ENCODE measurements around the gene KRTAP10-8.
"Not testable (repeated sequence)": the region's sequence is repeated elsewhere in the genome, so short reads cannot be mapped to it uniquely, and the experiment has no call there.

Gene KRTAP10-8, protein sequence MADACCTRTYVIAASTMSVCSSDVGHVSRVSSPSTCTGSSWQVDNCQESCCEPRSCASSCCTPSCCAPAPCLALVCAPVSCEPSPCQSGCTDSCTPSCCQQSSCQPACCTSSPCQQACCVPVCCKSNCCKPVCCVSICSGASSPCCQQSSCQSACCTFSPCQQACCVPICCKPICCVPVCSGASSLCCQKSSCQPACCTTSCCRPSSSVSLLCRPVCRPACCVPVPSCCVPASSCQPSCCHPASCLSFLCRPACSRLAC

DNA sequence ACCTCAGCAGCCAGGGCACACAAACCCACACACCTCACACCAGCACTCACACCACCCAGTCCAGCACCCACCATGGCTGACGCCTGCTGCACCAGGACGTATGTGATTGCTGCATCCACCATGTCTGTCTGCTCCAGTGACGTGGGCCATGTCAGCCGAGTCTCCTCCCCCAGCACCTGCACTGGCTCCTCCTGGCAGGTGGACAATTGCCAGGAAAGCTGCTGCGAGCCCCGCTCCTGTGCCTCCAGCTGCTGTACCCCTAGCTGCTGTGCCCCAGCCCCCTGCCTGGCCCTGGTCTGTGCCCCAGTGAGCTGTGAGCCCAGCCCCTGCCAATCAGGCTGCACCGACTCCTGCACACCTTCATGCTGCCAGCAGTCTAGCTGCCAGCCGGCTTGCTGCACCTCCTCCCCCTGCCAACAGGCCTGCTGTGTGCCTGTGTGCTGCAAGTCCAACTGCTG lies at the start of gene KRTAP10-8:
Gene KRTAP10-8 (plus strand): TSS at position 51 of the 458 bp plus-strand sequence. CDS start 22 bp downstream, at position 73.
- DNase-seq = no peak

DNA sequence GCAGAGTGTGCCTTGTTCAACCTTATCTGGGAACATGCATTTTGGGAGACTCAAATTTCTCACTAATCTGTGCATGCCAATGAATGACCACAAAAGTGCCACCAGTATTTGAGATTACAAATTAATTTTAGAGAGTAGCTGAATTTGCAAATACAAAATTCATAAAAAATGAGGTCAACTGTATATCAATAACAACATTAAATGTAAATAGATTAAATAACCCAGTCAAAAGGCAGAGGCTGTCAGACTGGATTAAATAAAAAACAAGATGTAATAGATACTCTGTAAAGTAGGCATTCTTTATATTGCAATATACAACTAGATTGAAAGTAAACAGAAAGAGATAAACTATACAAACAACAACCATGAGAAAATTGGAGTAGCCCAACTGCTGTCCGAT lies 47.8 kb upstream of the KRTAP10-8 start:
- no peak for DNase-seq

DNA sequence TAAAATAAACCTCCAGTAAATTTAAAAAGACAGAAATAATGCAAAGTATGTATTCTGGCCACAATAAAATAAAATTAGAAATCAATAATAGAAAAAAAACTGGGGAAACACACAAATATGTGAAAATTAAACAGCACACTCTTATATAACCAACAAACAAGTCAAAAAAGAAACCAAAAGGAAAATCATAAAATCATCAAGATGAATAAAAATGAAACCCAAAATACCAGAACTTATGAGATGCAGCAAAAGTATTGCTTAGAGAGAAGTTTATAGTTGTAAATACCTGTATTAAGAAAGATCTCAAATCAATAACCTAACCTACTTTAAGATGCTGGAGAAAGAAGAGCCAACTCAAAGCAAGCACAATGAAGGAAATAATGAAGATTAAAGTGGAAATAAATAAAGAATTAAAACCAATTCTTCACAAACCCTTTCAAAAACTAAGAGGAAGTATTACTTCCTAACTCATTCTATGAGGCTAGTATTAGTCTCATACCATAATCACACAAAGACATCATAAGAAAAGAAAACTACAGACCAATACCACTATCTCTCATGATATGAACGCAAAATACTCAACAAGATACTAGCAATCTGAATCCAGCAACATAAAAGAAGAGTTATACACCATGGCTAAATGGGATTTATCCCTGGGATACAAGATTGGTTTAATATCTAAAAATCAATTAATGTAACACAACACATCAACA lies 46.8 kb upstream of the KRTAP10-8 start:
- DNase-seq = no peak

DNA sequence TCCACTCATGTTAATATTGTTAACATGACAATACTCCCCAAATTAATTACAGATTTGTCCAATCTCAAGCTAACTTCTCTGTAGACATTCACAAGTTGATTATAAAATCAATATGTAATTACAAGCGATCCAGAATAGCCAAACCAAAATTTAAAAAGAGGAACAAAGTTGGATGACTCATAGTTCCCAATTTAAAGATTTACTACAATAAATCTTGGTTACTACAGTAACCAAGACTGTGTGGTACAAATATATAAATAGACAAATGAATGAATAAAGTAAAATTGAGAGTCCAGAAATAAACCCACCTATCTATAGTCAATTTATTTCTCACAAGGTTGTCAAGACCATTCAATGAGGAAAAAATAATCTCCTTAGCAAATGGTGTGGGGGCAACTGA lies 45.5 kb upstream of the KRTAP10-8 start:
- DNase-seq = no peak

- no peak for DNase-seq
Observed at GRCh38 chr21:44567481-44568171, 44.3 kb upstream of the KRTAP10-8 start.

- DNase-seq = no peak
Observed at GRCh38 chr21:44568261-44568660, 43.6 kb upstream of the KRTAP10-8 start.

DNA sequence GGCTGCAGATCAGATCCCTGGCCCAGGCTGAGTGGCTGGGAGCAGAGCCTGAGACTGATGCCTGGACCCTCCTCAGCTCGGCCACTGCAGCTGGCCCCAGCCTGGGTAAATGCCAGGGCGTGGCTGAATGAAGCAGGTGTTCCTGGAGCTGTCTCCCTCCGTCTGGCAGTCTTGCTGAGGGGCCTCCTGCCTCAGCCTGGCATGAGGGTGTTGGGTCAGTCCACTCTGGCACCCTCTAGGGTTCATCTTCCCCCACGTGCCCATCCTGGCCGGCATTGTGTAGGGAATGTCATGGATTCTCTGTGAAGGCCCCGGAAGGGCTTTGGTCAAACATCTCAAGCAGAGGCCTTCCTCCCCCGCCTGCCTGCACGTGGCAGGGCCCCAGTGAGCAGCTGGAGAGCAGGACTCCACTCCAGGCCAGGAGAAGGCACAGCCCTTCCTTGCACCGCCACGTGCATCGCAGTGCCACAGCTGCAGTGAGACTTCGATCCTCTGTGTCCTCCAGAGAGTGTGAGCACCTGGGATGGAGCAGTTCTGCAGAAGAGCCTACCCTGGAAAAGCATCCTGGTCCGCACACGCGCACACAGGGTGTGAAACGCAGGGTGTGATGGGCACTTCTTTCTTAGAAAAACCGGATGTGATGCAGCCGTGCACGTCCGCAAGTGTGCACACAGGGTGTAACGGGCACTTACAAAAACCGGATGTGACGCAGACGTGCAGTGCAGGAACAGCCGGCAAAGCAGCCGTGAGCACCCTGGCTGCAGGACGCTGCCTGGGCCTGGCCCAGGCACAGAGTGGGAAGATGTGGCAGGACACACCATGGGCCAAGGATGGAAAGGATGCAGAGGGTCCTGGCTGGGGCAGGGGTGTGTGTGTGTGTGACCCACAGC lies 43.0 kb upstream of the KRTAP10-8 start:
- no peak for DNase-seq

DNA sequence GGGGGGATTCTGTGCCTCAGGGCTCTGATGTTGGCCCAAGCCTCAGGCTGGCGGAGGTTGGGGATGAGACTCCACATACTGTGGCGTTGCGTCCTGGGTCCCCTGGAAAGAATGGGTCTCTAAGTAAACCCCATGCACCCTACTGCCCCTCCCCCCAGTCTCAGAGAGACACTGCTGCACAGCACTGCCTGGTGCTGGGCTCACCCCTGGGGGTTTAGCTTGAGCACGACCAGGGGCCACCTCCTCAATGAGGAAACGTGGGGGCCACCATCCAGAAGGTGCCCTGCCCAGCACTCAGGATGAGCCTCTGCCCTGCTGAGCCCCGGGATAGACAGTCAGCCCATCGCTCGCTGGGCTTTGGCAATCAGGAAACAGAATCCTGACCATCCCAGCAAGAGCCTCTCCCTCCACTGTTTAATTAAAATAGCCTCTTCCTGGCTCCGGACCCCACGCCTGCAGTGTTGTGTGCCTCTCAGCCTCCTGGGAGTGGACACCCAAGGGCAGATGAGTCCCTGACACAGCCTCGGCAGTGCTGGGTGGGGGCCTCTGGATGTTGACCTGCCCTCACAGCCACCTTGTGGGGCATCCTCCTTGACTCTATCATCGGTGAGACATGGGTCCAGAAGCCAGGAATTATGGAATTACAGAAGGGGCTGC lies 41.9 kb upstream of the KRTAP10-8 start:
- no peak for DNase-seq

- DNase-seq = no peak
Observed at GRCh38 chr21:44571296-44571695, 40.6 kb upstream of the KRTAP10-8 start.

DNA sequence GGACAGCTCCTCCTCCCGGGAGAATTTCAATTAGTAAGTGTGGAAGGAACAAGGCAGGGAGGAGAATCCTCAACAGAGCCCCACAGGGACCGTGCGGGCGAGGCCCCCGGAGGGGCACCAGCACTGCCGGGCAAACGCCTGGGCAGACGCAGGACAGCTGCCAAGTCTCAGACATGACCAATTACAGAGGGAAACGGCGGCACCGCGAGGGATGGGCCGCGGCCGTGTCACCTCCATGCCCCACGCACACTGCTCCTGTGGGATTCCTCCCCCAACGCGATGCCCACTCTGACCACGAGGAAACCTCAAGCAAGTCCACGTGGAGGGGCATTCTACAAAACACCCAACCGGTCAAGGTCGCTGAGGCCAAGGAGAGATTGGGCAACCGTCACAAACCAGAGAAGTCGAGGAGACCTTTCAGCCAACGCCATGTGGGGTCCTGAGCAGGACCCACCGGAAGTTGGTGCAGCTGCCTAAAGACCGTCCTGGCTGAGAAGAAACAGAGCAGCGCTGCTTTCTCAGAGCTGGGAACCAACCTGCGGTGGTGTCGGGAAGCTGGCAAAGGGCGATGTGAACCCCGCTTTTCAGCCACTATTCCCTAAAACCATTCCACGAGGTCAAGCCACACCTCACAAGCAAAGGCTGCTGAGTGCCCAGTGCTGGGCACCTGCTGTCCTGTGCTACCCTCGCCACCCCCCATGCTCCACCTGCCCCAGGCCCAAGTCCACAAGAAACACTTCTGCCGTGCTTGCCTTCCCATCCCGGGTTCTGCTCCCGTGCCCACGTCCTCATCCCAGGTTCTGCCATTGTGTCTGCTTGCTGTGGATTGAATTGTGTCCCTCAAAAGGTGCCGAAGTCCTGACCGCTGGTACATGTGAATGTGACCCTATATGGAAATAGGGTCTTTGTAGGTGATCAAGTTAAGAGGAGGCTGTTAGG lies 39.8 kb upstream of the KRTAP10-8 start:
- no peak for DNase-seq

GRCh38 chr21:44572959-44573583 lies 38.8 kb upstream of the KRTAP10-8 start:
- no peak for DNase-seq

- DNase-seq = not testable (repeated sequence)
Observed at GRCh38 chr21:44573630-44574456, 38.0 kb upstream of the KRTAP10-8 start, which contains the start of gene KRTAP10-4. Gene KRTAP10-4 (plus strand): TSS chr21:44573729. CDS start chr21:44573759, 30 bp downstream.

DNA sequence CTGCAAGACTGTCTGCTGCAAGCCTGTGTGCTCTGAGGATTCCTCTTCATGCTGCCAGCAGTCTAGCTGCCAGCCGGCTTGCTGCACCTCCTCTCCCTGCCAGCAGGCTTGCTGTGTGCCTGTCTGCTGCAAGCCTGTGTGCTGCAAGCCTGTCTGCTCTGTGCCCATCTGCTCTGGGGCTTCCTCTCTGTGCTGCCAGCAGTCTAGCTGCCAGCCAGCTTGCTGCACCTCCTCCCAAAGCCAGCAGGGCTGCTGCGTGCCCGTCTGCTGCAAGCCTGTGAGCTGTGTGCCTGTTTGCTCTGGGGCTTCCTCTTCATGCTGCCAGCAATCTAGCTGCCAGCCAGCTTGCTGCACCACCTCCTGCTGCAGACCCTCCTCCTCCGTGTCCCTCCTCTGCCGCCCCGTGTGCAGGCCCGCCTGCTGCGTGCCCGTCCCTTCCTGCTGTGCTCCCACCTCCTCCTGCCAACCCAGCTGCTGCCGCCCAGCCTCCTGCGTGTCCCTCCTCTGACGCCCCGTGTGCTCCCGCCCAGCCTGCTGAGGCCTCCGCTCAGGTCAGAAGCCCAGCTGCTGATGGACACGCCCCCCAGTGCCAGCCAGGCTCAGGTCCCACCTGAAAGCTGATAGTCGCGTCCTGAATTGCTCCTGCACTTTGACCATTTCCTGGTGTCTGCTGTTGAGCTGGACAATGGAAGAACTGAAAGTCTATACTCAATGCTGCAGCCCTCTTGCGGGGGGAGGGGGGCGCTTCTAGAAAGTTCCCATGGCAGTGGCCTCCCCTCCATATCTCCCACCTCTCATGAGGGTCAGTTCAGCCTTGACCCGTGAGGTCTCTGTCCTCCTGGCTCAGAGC lies 37.2 kb upstream of the KRTAP10-8 start:
- no peak for DNase-seq

- DNase-seq = no peak
Observed at GRCh38 chr21:44575307-44576024, 36.4 kb upstream of the KRTAP10-8 start.

DNA sequence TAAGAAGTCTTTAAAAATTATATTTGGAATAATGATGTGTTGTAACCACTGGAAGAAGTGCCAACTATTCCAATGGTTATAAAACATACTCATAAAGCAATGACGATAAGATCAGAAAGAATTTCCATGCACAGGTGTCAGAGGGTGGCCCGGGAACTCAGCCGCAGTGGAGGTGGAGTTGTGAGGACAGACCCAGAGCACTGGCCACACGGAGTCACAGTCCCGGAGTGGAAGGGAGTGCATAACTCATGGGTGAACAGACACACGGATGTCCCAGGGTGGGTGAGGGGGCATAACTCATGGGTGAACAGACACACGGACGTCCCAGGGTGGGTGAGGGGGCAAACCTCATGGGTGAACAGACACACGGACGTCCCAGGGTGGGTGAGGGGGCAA lies 35.9 kb upstream of the KRTAP10-8 start:
- DNase-seq = no peak

DNA sequence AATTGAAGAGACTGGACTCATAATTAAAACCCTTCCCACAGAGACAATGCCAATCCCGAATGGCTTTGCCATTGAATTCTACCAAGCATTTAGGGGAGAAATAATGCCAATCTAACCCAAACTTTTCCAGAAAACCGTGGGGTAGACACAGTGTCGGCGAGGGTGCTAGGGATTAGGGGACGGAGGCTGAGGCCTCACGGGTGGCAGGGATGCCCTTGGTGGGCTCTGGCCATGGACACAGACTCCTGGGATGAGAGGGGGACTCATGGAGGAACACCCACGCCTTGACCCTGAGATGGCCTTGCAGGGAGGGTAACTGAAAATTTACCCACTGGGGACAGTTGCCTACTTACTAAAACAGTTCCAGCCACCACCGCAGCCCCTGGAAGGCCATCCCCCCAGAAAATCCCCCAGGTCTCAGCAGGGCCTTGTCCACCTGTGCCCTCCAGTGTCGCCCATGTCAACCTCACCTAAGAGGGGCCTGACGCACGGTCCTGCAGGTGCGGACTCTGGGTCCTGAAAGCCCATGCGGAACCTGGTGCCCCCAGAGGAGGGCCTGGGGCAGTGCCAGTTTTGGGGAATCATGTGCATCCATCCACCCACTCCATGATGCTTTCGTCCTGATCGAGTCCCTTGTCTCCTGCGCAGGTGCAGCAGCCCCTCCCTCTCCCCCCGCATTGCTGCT lies 33.4 kb upstream of the KRTAP10-8 start:
- no peak for DNase-seq

All from activated CD4-positive, alpha-beta T cell treated with anti-CD3 and anti-CD28 coated beads for 48 hours (primary cell).